SU-DHL-6 (cell line): Measurements from ENCODE around the gene SLC4A1.

Experiments
- EZH2phosphoT487 ChIP-seq: fragments of 200-600 bp; sonication (generic), shearing (Covaris generic); conservative IDR thresholded peaks from 2 replicates; pipeline ENCODE4 v1.6.1; 2018; ENCODE audit warnings: mild to moderate bottlenecking, antibody characterized with exemption, low read length, moderate library complexity, mixed read lengths
- TF ChIP-seq, protein P1 (sequence below): fragments of 200-600 bp; sonication (generic); IDR thresholded peaks from one replicate; pipeline ENCODE4 v1.5.1; 2017; ENCODE audit warnings: antibody characterized with exemption, mild to moderate bottlenecking, low read length, moderate library complexity; ENCODE audit not compliant: insufficient read depth, poor library complexity, severe bottlenecking

DNA sequence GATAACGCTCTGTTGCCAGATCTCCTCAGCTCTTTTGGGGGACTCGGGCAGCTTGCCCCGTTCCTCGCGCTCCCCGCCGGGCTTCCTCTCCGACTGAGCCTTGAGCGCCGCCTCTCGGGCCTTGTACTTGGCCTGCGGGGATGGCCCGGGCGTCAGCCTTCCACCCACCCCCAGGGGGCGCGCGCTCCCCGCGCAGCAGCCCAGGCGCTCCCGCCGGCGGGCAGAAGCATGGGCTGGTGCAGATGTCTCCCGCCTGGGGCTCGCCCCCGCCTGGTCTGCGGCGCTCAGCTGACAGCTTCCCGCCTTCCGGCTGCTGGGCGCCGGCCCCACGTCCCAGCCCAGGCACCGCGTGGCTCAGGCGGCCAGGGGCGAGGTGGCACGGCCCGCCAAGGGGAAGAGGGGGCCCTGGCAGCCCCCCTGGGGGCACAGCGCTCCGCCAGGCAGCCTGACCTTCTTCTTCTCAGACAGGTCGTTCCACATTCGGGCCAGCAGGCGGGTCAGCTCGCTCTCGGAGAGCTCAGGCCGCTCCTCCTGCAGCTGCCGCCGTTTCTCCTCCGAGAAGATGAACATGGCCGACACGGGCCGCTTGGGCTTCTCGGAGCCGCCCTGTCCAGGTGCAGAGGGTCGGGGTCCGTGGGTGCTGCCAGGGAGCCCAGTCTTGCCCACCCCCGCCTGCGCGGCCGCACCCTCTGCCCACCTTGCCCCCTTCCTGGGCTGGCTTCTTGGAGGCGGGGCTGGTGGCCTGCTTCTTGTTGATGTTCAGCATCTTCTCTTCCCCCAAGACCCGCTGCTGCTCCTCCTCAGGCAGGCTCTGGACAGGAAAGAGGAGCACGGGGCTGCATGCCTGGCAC, 57.4 kb downstream of the SLC4A1 start:
- TF ChIP-seq, protein P1, sequence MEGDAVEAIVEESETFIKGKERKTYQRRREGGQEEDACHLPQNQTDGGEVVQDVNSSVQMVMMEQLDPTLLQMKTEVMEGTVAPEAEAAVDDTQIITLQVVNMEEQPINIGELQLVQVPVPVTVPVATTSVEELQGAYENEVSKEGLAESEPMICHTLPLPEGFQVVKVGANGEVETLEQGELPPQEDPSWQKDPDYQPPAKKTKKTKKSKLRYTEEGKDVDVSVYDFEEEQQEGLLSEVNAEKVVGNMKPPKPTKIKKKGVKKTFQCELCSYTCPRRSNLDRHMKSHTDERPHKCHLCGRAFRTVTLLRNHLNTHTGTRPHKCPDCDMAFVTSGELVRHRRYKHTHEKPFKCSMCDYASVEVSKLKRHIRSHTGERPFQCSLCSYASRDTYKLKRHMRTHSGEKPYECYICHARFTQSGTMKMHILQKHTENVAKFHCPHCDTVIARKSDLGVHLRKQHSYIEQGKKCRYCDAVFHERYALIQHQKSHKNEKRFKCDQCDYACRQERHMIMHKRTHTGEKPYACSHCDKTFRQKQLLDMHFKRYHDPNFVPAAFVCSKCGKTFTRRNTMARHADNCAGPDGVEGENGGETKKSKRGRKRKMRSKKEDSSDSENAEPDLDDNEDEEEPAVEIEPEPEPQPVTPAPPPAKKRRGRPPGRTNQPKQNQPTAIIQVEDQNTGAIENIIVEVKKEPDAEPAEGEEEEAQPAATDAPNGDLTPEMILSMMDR: peak; percentile 97
- TF ChIP-seq EZH2phosphoT487: no peak
